Right lobe of liver (tissue), 6 donors: ENCODE data around the gene CTSF. TPM values are rescaled to one million over a fixed set of nuclear protein-coding genes. Genes with fewer than 3 reads are reported as not detected.
A peak's percentile ranks its signal among the peaks of the same experiment; 100 is the strongest.

Experiments
- ATAC-seq, 4 donors: fragments of 200-7000 bp; cut with Tn5 transposase; one replicate each; pipeline ENCODE4 v1.9.1; 2020; ENCODE audit warnings: mild to moderate bottlenecking in 4 of 4, moderate library complexity in 4 of 4
- DNase-seq, 3 donors: peaks; one replicate each; pipeline ENCODE4 v3.0.0-alpha.2; 2020
- H3K27ac ChIP-seq, 3 donors: fragments of 200-600 bp; one replicate each; pipeline ENCODE4 v1.8.0; 2022
- H3K27me3 ChIP-seq, 2 donors: fragments of 200-600 bp; one replicate each; pipeline ENCODE4 v1.8.0; 2022
- H3K36me3 ChIP-seq, 4 donors: fragments of 200-600 bp; sonication (generic) in 1 of 4; one replicate each; pipeline versions ENCODE4 v1.5.1 to v1.8.0; 2017 to 2022; ENCODE audit warnings: control low read depth in 1 of 4
- H3K4me1 ChIP-seq, 4 donors: fragments of 200-600 bp; sonication (generic) in 1 of 4; one replicate each; pipeline versions ENCODE4 v1.5.1 to v1.8.0; 2017 to 2022; ENCODE audit warnings: control low read depth in 1 of 4
- H3K4me3 ChIP-seq, 3 donors: fragments of 200-600 bp; one replicate each; pipeline ENCODE4 v1.8.0; 2022
- H3K9me3 ChIP-seq, 4 donors: fragments of 200-600 bp; sonication (generic) in 1 of 4; one replicate each; pipeline versions ENCODE4 v1.5.1 to v1.8.0; 2017 to 2022; ENCODE audit warnings: control low read depth in 1 of 4
- POLR2A ChIP-seq: fragments of 450-650 bp; IDR thresholded peaks from one replicate; pipeline ENCODE4 v1.6.1; 2017; ENCODE audit warnings: antibody characterized with exemption, mild to moderate bottlenecking
- WGBS: methylation state at CpG from one replicate; pipeline ENCODE4 v1.1.6; 2018; ENCODE audit warnings: low coverage, low lambda C conversion rate; ENCODE audit not compliant: insufficient coverage; ENCODE audit errors: missing lambda C conversion rate; 5-methylcytosine and 5-hydroxymethylcytosine counted together
- intact Hi-C, 2 donors: fragments of 100-400 bp; cut with DNase I; formaldehyde crosslinking; loops; one replicate each; pipeline versions ENCODE4 v1.11.2 to v1.14.1; 2022
- total RNA-seq, 6 experiments: library from RNA; depleted of rRNA in 2 of 6; stranded (reverse); fragments of >200 nt in 2 of 6; fragmentation: NEBNext Ultra II Directional in 3 of 6; extraction: Animal tissue kit (Norgen Biotek cat#: 25700) in 3 of 6; gene quantifications; one replicate each; pipeline versions ENCODE4 v1.1.0 to v1.2.4, GENCODE V29; 2016 to 2023
- TF ChIP-seq, protein P1 (sequence below), 4 donors: fragments of 200-600 bp in 3 of 4; fragments of 450-650 bp in 1 of 4; IDR thresholded peaks; one replicate each; pipeline versions ENCODE4 v1.5.1 to v1.8.0; 2016 to 2022; ENCODE audit warnings: antibody characterized with exemption in 4 of 4, mild to moderate bottlenecking in 2 of 4
- donor health status: DM: no; HTN: yes; CAD: no.
- donor health status: DM: no; HTN: no; CAD: no.
- donor health status: DM: no; HTN: no; CAD: no.
- donor health status: DM: no; HTN: yes; CAD: no.
- donor health status: DM: no; HTN: yes; CAD: no.

The CTSF gene
- total RNA-seq, 6 experiments from 2014 or later: 35.3 to 54.4 (median 44.7) TPM

- Histone ChIP-seq H3K4me1 (peaks cover 0 to 68% (median 25%) of the 10 kb centered on the region in 4 donors), H3K4me3 (no peak overlapping the region), H3K9me3 (no peaks in the 10 kb centered on the region), H3K27me3 (no peaks in the 10 kb centered on the region), H3K36me3 (peaks cover 0 to 4% (median 0%) of the 10 kb centered on the region in 4 donors), H3K27ac (no peak overlapping the region)
- intact Hi-C loops: no loop called here
- ATAC-seq (peak in 3 of 4 donors; percentile 19 to 30 (median 23)), DNase-seq (peak in 2 of 3 donors; percentile 60 to 61)
- WGBS: no CpG with 5 or more reads among the region's 6 CpGs
- TF ChIP-seq, protein P1, sequence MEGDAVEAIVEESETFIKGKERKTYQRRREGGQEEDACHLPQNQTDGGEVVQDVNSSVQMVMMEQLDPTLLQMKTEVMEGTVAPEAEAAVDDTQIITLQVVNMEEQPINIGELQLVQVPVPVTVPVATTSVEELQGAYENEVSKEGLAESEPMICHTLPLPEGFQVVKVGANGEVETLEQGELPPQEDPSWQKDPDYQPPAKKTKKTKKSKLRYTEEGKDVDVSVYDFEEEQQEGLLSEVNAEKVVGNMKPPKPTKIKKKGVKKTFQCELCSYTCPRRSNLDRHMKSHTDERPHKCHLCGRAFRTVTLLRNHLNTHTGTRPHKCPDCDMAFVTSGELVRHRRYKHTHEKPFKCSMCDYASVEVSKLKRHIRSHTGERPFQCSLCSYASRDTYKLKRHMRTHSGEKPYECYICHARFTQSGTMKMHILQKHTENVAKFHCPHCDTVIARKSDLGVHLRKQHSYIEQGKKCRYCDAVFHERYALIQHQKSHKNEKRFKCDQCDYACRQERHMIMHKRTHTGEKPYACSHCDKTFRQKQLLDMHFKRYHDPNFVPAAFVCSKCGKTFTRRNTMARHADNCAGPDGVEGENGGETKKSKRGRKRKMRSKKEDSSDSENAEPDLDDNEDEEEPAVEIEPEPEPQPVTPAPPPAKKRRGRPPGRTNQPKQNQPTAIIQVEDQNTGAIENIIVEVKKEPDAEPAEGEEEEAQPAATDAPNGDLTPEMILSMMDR (IDR thresholded peaks at IDR 0.05): no peak
- no peak for TF ChIP-seq POLR2A
These were observed 30.6 kb upstream of the CTSF start for GRCh38 chr11:66598993-66599392.

DNA sequence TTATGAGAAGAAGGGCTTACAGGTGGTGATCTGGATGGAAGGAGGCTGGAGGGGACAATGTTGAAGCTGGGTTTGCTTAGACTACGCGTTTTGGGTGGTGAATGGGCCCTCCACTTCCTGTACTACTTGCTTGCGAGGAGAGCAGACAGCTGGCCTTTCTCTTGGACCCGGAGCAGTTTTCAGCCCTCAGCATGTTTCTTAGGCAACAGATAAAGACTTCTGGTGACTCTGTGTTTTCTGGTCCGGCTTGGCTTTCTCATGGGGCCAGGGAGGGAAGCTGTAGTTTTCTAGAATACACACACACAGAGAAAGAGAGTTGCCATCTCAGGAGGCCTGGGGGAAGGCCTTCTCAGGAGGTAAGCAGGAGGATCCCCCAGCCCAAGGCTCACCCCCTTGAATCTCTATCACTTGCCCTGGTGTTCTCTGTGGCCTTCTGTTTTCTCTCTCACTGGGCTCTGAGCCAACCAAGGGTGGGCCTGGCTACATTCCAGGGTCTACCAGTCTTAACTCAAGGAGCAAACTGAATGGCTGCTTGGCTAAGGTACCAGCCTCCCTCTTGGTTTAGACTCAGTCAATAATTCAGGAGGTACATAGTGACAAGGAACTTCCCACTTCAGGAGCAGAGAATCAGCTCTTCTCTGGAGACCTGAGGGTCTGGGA, 27.0 kb upstream of the CTSF start:
- DNase-seq (peak in 1 of 3 donors; percentile 49), ATAC-seq (no peak)
- H3K36me3 ChIP-seq: peaks cover 0 to 4% (median 0%) of the 10 kb centered on the region in 4 donors
- peak overlapping the region in 1 of 3 donors; percentile 20 for H3K27ac ChIP-seq
- WGBS: 40% methylated on average over 2 of the region's 5 CpGs
- peaks cover 0 to 58% (median 9%) of the 10 kb centered on the region in 4 donors for H3K4me1 ChIP-seq
- H3K27me3 ChIP-seq: no peaks in the 10 kb centered on the region
- H3K4me3 ChIP-seq: no peak overlapping the region
- intact Hi-C loops: no loop called here
- TF ChIP-seq, protein P1 (IDR thresholded peaks at IDR 0.05): no peak
- no peak for TF ChIP-seq POLR2A
- no peaks in the 10 kb centered on the region for H3K9me3 ChIP-seq

DNA sequence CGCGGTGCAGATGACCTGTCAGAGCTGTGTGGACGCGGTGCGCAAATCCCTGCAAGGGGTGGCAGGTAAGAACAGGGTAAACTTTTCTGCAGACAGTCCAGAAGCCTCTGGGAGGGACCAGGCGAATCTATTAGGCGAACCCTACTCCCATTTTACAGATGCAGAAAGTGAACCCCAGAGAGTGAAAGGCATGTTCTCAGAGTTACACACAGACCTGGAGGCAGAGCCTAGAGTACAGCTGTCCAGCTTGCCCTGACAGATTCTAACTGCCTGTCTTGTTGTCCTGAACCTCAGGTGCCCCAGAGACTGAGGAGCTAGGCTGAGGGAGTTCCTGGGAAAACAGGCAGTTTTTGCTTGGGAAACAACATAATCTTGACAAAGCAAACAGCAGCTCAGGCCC, 25.2 kb upstream of the CTSF start:
- no peaks in the 10 kb centered on the region for H3K36me3 ChIP-seq
- DNase-seq: no peak
- WGBS: 46% methylated on average over 2 of the region's 7 CpGs
- H3K4me1 ChIP-seq: peaks cover 0 to 43% (median 2%) of the 10 kb centered on the region in 4 donors
- ATAC-seq: peak in 2 of 4 donors; percentile 8 to 17
- H3K27ac ChIP-seq: peak overlapping the region in 2 of 3 donors; percentile 86 to 90
- peak overlapping the region; percentile 61 to 84 (median 71) for H3K4me3 ChIP-seq
- intact Hi-C loops: loop anchor here in 1 of 2 donors (5.0 kb wide), 1 partner anchor 84 kb away; the partner anchor contains the start of gene RBM4B
- H3K27me3 ChIP-seq: no peaks in the 10 kb centered on the region
- TF ChIP-seq POLR2A: no peak
- TF ChIP-seq, protein P1 (IDR thresholded peaks at IDR 0.05): no peak
- no peaks in the 10 kb centered on the region for H3K9me3 ChIP-seq

- ATAC-seq: peak in 2 of 4 donors; percentile 5 to 14
These were observed 24.9 kb upstream of the CTSF start for GRCh38 chr11:66593303-66593635.

More at GRCh38 chr11:66593303-66593635, 24.9 kb upstream of the CTSF start:
- 0% methylated on average over 6 of the region's 12 CpGs for WGBS
- intact Hi-C loops: loop anchor here in 1 of 2 donors (5.0 kb wide), 1 partner anchor 84 kb away; the partner anchor contains the start of gene RBM4B
- Histone ChIP-seq H3K36me3 (no peaks in the 10 kb centered on the region), H3K9me3 (no peaks in the 10 kb centered on the region), H3K4me1 (peaks cover 0 to 43% (median 2%) of the 10 kb centered on the region in 4 donors), H3K4me3 (peak overlapping the region; percentile 61 to 84 (median 71)), H3K27ac (peak overlapping the region; percentile 66 to 90 (median 86)), H3K27me3 (no peaks in the 10 kb centered on the region)
- TF ChIP-seq, protein P1 (IDR thresholded peaks at IDR 0.05): no peak
- TF ChIP-seq POLR2A: no peak
- no peak for DNase-seq
